OCI-M1 (cell line): ENCODE measurements around the gene ARL16.
A peak's percentile ranks its signal among the peaks of the same experiment; 100 is the strongest.

Experiments
- DNase-seq: peaks from one replicate; lab custom pipeline; 2025; lab: John Stamatoyannopoulos, UW

ARL16 gene

DNA sequence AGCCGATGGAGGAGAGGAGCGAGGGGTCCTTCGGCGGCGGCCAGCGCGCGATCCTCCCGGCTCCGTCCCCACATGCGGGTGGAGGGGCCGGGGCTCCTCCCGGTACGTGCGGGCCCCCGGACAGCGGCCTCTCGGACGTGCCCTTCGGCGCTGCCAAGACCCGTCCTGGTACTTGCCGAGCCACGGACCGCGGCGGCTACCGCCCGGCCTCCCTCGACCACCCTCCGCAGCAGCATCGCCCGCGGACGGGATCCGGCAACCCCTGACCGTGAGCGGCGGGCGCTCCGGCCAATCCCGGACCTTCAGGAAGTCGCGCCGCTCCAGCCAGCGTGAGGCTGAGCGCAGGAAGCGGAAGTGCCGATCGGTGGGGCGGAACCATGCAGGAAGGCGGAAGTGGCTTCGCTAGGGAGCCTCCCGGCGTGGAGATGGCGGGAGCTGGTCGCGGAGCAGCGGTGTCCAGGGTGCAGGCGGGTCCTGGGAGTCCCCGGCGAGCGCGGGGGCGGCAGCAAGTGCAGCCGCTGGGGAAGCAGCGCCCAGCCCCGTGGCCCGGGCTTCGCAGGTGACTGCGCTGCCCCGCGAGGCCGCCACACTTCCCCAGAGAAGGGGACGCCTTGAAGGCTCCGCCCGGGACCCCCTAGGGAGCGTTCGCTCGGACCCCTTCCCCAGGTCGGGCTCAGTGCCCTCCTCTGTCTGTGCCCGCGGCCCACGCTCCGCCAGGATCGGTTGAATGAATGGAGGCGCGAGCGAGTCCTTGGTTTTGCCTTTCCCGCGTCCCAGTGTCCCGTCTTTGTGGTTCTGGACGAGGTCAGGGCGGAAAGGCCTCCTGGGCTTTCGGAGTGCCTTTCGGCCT is 17.0 kb downstream of the ARL16 start, which contains the start of the genes CCDC137 and OXLD1:
TSS of gene CCDC137 (plus strand) at position 396 of the 850 bp plus-strand sequence. CDS start at position 426, 30 bp downstream.
TSS of gene OXLD1 (minus strand) at position 264 of the 850 bp plus-strand sequence. CDS start at position 236, 28 bp downstream.
- DNase-seq: peak; percentile 97

DNA sequence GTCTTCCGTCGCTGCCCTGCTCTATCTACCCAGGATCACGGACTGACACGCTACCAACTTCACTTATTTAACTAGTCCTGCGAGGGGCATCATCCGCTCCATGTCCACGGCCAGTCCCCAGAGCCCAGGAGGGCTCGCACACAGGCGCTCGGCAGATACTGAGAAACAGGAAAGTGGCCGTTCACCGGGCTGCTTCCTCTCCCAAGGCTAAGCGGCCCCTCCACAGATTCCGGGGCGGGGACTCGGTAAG is 17.6 kb downstream of the ARL16 start:
- peak; percentile 59 for DNase-seq

- peak; percentile 59 for DNase-seq
Observed at GRCh38 chr17:81665205-81666091, 18.1 kb downstream of the ARL16 start.

DNA sequence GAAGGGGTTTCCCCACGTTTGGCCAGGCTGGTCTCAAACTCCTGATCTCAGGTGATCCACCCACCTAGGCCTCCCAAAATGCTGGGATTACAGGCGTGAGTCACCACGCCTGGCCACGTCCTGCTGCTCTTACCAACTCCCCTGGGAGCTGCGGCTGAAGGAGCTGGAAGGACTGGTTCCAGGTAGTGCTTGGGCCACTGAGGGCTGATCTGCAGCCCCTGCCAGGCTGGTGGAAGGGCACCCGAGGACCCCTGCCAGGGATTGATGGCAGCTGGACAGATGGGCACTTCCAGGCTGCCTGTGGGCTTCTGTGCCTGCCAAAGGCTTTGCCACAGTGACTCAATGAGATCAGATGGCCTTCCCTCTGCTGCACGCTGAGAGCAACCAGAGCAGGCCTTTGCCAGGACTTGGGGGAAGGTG is 19.5 kb downstream of the ARL16 start:
- no peak for DNase-seq

DNA sequence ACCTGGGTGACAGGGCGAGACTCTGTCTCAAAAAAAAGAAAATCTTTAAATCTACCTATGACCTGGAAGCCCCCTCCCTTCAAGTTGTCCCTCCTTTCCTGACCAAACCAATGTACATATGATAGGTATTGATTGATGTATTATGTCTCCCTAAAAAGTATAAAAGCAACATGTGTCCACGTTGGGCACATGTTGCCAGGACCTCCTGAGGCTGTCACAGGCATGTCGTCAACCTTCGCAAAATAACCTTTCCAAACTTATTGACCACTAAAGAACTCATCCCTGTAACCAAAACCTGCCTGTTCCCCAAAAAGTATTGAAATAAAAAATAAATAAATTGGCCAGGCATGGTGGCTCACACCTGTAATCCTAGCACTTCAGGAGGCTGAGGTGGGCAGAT is 21.6 kb downstream of the ARL16 start:
- no peak for DNase-seq

GRCh38 chr17:81660441-81660840 is 23.2 kb downstream of the ARL16 start:
- no peak for DNase-seq

DNA sequence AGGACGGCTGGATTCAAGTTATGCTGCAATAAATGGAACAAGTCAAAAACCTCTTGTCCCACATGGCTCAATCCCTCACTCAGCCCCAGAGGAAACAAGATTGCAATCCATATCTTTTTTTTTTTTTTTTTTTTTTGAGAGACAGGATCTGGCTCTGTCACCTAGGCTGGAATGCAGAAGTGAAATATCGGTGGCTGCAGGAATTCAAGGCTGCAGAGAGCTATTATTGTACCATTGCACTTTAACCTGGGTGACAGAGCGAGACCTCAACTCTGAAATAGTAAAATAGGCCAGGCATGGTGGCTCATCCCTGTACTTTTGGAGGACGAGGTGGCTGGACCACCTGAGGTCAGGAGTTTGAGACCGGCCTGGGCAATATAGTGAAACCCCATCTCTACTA is 24.6 kb downstream of the ARL16 start:
- no peak for DNase-seq

GRCh38 chr17:81656835-81657234 is 26.8 kb downstream of the ARL16 start:
- DNase-seq: no peak

GRCh38 chr17:81656118-81656743 is 27.4 kb downstream of the ARL16 start, which contains the start of gene PDE6G:
TSS of gene PDE6G (minus strand) at chr17:81656542. CDS start at chr17:81653305, 3,237 bp downstream.
- no peak for DNase-seq

- DNase-seq: no peak
Observed at GRCh38 chr17:81655378-81656117, 28.0 kb downstream of the ARL16 start.

DNA sequence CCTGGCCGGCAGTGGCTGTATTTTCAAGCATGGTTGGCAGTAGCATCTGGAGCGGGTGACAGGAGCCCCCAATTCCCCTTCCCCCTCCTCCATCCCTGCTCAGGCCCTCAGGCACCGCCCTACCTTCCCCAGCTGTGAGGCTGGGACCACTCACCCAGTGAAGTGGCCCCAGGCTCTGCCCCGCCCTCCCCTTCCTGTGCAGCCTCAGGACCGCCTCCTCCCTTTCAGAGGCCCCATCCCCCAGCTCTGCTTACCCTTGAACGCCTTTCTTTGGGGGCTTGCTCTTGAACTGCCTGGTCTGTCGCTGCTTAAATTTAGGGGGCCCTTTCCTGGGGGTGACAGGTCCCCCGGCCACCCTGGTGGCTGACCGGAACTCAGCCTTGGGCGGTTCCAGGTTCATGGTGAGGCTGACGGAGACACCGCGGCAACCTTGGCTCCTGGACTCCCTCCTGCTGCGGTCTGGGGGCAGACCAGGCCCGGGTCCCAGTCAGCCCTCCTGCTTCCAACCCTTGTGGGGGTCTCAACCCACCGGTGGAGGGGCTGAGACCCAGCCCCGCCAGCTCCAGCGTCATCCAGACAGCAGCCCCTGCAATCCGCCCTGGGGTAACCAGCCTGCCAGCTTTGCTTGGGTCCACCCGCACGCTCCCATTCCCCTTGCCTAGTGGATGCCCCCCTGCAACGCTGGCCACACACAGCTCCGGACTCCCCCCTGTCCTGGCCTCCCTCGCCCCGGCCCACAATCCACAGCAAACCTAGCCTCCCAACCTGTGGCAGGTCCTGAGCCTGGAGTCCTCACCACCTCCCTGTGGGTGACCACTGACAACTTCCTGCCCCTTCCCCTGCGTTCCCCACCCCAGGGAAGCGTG is 30.5 kb downstream of the ARL16 start:
- no peak for DNase-seq

- no peak for DNase-seq
Observed at GRCh38 chr17:81651692-81652091, 31.9 kb downstream of the ARL16 start.

GRCh38 chr17:81650951-81651350 is 32.6 kb downstream of the ARL16 start:
- no peak for DNase-seq

DNA sequence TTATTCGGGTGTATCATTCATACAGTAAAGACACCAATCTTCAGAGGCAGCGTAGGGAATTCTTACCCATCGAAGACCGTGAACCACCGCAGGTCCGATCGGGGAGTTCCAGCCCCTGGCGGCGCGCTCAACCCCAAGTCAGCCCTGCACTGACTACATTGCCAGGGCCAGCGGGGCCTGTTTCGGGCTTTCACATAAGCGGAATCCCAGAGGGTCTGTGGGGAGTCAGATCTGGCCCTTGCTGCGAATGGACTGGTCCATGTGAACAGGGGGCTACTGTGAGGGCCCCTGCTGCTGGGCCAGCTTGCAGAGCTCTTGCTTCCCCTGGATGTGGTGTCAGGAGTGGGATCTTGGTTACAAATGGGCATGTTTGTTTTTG is 34.9 kb downstream of the ARL16 start:
- no peak for DNase-seq

DNA sequence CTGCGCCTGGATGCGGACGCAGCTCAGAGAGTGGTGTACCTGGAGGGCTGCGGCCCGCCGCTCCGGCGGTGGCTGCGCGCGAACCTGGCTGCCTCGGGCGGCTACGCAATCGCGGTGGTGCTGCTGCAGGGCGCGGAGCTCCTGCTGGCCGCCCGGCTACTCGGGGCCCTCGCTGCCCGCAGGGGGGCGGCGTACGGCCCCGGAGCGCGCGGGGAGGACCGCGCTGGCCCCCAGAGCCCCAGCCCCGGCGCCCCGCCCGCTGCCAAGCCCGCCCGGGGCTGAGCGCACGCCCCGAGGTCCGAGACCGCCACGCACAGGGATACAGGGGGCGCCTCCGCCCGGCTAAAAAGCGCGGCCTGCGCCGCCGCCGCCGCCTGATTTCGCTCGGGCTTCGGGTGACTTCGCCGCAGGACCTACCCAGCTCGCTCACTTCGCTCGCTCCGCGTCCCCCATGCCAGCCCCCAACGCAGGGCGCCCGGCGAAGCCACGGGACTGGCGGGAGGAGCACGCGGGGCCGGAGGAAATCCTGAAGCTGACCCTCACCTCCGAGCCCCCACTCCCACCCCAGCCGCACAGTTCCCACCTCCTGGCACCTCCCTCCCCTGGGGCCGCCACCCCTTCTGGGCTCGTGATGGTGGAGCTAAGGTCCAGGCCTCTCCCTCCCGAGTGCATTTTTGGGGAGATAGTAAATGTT is 35.4 kb downstream of the ARL16 start:
- no peak for DNase-seq

GRCh38 chr17:81647640-81648012 is 36.0 kb downstream of the ARL16 start:
- no peak for DNase-seq

GRCh38 chr17:81646869-81647600 is 36.6 kb downstream of the ARL16 start:
- DNase-seq: no peak

DNA sequence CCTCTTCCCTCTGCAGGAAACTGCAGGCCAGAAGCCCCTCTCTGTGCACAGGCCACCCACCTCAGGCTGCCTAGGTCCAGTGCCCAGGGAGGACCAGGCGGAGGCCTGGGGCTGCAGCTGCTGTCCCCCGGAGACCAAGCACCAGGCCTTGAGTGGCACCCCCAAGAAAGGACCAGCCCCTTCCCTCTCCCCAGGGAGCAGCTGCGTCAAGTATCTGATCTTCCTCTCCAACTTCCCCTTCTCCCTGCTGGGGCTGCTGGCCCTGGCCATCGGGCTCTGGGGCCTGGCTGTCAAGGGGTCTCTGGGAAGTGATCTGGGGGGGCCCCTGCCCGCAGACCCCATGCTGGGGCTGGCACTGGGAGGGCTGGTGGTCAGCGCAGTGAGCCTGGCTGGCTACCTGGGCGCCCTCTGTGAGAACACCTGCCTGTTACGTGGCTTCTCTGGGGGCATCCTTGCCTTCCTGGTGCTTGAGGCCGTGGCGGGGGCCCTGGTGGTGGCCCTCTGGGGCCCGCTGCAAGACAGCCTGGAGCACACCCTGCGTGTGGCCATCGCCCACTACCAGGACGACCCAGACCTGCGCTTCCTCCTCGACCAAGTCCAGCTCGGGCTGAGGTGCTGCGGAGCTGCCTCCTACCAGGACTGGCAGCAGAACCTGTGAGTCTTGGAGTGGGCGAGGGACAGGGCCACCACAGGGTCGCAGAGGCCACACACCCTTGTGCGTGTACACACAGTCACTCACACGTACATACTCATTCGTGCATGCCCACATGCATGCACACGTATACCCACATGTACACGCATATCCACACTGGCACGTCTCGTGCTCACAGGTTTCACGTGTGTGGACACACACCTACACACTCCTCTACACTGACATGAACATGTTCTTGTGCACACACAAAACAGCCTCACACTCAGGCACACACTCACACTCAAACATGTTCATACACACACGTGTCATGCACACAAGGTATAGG is 38.3 kb downstream of the ARL16 start:
- DNase-seq: no peak
